Mesendoderm (in vitro differentiated cells): ENCODE results near the gene BSG.
"Not testable (repeated sequence)": the region's sequence is repeated elsewhere in the genome, so short reads cannot be mapped to it uniquely, and the experiment has no call there.

Experiments used
- DNase-seq: peaks from one replicate; pipeline ENCODE4 v3.0.0; 2013
- H2AK5ac ChIP-seq: 2 replicates; pipeline ENCODE4 v1.6.1; 2013; ENCODE audit warnings: low read length, inconsistent platforms
- H2BK120ac ChIP-seq: 2 replicates; pipeline ENCODE4 v1.6.1; 2013; ENCODE audit warnings: low read depth, mild to moderate bottlenecking, low read length, moderate library complexity, mixed read lengths
- H2BK15ac ChIP-seq: replicated peaks from 2 replicates; pipeline ENCODE4 v1.6.1; 2013; ENCODE audit warnings: low read depth, mild to moderate bottlenecking, moderate library complexity
- H2BK5ac ChIP-seq: 2 replicates; pipeline ENCODE4 v1.6.1; 2013; ENCODE audit warnings: low read length, inconsistent platforms
- H3K18ac ChIP-seq: 2 replicates; pipeline ENCODE4 v1.6.1; 2013; ENCODE audit warnings: mild to moderate bottlenecking, low read length, mixed read lengths
- H3K23ac ChIP-seq: one replicate; pipeline ENCODE4 v1.6.1; 2013; ENCODE audit warnings: low read length
- H3K27ac ChIP-seq: 2 replicates; pipeline ENCODE4 v1.5.1; 2013; ENCODE audit warnings: low read depth, mild to moderate bottlenecking, inconsistent platforms, low read length, moderate library complexity
- H3K27me3 ChIP-seq: 2 replicates; pipeline ENCODE4 v1.6.1; 2013; ENCODE audit warnings: low read length, control low read depth, mild to moderate bottlenecking, inconsistent platforms; ENCODE audit not compliant: insufficient read depth, poor library complexity
- H3K36me3 ChIP-seq: 2 replicates; pipeline ENCODE4 v1.6.1; 2013; ENCODE audit warnings: low read length, inconsistent platforms; ENCODE audit not compliant: control insufficient read depth, insufficient read depth
- H3K4ac ChIP-seq: one replicate; pipeline ENCODE4 v1.6.1; 2013; ENCODE audit warnings: low read depth, mild to moderate bottlenecking, low read length, moderate library complexity
- H3K4me1 ChIP-seq: 2 replicates; pipeline ENCODE4 v1.6.1; 2013; ENCODE audit warnings: low read depth, low read length, inconsistent platforms; ENCODE audit not compliant: control insufficient read depth
- H3K4me2 ChIP-seq: 2 replicates; pipeline ENCODE4 v1.6.1; 2013; ENCODE audit warnings: low read length
- H3K4me3 ChIP-seq: 2 replicates; pipeline ENCODE4 v1.5.1; 2013; ENCODE audit warnings: mild to moderate bottlenecking, low read length
- H3K56ac ChIP-seq: one replicate; pipeline ENCODE4 v1.6.1; 2013; ENCODE audit warnings: low read length
- H3K79me1 ChIP-seq: 2 replicates; pipeline ENCODE4 v1.6.1; 2013; ENCODE audit warnings: low read length, inconsistent platforms
- H3K79me2 ChIP-seq: 2 replicates; pipeline ENCODE4 v1.6.1; 2013; ENCODE audit warnings: mild to moderate bottlenecking, low read length; ENCODE audit not compliant: control insufficient read depth, insufficient read depth
- H3K9ac ChIP-seq: 2 replicates; pipeline ENCODE4 v1.6.1; 2013; ENCODE audit warnings: low read length, inconsistent platforms
- H4K5ac ChIP-seq: one replicate; pipeline ENCODE4 v1.6.1; 2013; ENCODE audit warnings: low read length
- H4K8ac ChIP-seq: one replicate; pipeline ENCODE4 v1.6.1; 2013; ENCODE audit warnings: low read depth, mild to moderate bottlenecking, control low read depth, low read length, moderate library complexity
- WGBS: extraction: QIAGEN DNeasy Blood & Tissue Kit; methylation state at CpG from one replicate; pipeline ENCODE4 v1.1.7; 2013; ENCODE audit warnings: low lambda C conversion rate, missing lambda C conversion rate; ENCODE audit not compliant: insufficient coverage; ENCODE audit errors: extremely low coverage; 5-methylcytosine and 5-hydroxymethylcytosine counted together

The BSG gene

DNA sequence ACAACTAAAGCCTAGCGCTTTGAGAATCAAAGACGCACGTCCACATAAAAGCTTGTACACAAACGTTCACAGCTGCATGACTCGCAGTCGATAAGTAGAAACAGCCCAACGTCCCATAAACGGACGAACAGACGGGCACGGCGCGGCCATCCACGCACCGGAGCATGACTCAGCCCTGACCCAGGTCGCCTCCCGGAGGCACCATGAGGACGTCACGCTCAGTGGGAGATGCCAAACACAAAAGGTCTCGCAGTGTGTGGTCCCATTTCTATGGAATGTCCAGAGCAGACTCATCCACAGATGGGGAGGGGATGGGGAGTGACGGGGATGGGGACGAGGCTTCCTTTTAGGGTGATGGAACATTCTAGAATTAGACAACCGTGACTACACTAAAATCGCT lies 51.6 kb downstream of the BSG start:
- Histone ChIP-seq H4K5ac (no peak overlapping the region), H3K79me1 (no peaks in the 10 kb centered on the region), H3K56ac (no peak overlapping the region), H3K4me3 (no peak overlapping the region), H3K36me3 (peaks cover 2% of the 10 kb centered on the region), H3K23ac (no peak overlapping the region), H4K8ac (no peak overlapping the region), H3K27me3 (no peaks in the 10 kb centered on the region), H3K79me2 (no peaks in the 10 kb centered on the region), H2BK15ac (no peak overlapping the region), H2BK5ac (no peak overlapping the region), H3K4me1 (no peaks in the 10 kb centered on the region), H3K18ac (no peak overlapping the region), H3K4ac (no peak overlapping the region), H3K9ac (no peak overlapping the region), H3K27ac (no peak overlapping the region), H2BK120ac (no peak overlapping the region), H2AK5ac (no peak overlapping the region), H3K4me2 (no peak overlapping the region)
- WGBS, result no CpG with 5 or more reads among the region's 24 CpGs
- DNase-seq, result no peak

DNA sequence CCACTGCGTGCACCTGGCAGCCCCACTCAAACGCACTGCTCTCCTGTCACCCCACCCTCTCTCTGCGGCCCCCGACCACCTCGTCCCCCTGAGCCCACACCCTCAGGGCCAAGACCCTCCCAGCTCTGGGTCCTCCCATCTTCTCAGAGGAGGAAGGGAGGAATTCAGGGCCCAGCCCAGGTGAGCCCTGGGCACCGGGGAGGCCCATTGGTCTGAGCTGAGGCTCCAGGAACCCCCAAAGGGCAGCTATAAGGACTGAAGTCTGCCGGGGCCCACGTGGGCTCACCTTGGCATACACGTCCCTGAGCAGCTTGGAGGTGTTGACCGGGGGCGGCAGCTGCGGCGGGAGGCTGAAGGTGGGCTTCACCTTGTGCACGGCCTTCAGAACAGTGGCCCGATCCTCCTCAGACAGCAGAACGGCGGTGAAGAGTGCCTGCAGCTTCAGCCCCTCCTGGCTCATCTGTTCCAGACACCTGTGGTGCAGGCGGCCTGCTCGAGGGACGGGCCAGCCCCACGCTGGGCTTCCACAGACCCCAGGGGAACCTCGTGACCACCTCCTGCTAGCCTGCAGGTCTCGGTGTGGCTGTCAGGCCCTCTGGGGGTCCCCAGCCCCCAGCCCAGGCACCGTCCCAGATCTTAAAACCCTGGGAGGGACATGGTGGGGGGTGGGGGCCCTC lies 52.2 kb downstream of the BSG start:
- DNase-seq, result no peak
- H3K79me1 ChIP-seq, result no peaks in the 10 kb centered on the region
- H2BK5ac ChIP-seq, result no peak overlapping the region
- no peak overlapping the region for H2AK5ac ChIP-seq
- H2BK120ac ChIP-seq, result no peak overlapping the region
- no peak overlapping the region for H4K5ac ChIP-seq
- no peaks in the 10 kb centered on the region for H3K79me2 ChIP-seq
- peaks cover 2% of the 10 kb centered on the region for H3K36me3 ChIP-seq
- H3K4me2 ChIP-seq, result no peak overlapping the region
- no peak overlapping the region for H3K9ac ChIP-seq
- WGBS, result no CpG with 5 or more reads among the region's 24 CpGs
- H4K8ac ChIP-seq, result no peak overlapping the region
- no peak overlapping the region for H2BK15ac ChIP-seq
- no peak overlapping the region for H3K56ac ChIP-seq
- no peak overlapping the region for H3K4me3 ChIP-seq
- H3K23ac ChIP-seq, result no peak overlapping the region
- no peak overlapping the region for H3K4ac ChIP-seq
- H3K27me3 ChIP-seq, result no peaks in the 10 kb centered on the region
- no peaks in the 10 kb centered on the region for H3K4me1 ChIP-seq
- H3K18ac ChIP-seq, result no peak overlapping the region
- no peak overlapping the region for H3K27ac ChIP-seq

DNA sequence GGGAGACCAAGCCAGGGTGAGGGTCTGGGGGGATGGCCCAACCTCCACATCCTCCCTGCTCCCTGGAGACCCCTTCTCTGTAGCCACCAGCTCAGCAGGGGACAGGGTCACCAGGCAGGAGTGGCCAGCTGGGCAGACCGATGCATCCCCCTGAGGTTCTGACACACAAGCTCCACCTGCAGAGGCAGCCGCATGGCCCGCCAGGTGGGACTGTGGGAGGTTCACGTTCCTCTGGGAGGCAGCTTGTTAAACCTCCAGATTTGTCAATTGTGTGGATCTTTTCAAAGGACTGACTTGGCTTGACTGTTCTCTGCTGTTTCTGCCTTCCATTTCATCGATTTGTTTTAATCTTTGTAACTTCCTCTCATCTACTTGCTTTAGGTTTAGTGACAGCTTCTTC lies 52.9 kb downstream of the BSG start:
- H2BK5ac ChIP-seq, result no peak overlapping the region
- no peak overlapping the region for H2BK15ac ChIP-seq
- H4K8ac ChIP-seq, result no peak overlapping the region
- no peak overlapping the region for H3K4me3 ChIP-seq
- no peaks in the 10 kb centered on the region for H3K79me1 ChIP-seq
- H3K4ac ChIP-seq, result no peak overlapping the region
- peaks cover 2% of the 10 kb centered on the region for H3K79me2 ChIP-seq
- no peaks in the 10 kb centered on the region for H3K27me3 ChIP-seq
- no peak for DNase-seq
- H3K23ac ChIP-seq, result no peak overlapping the region
- no peak overlapping the region for H3K4me2 ChIP-seq
- WGBS, result no CpG with 5 or more reads among the region's 5 CpGs
- H2BK120ac ChIP-seq, result no peak overlapping the region
- H3K18ac ChIP-seq, result no peak overlapping the region
- H3K36me3 ChIP-seq, result peaks cover 2% of the 10 kb centered on the region
- no peak overlapping the region for H2AK5ac ChIP-seq
- no peak overlapping the region for H3K9ac ChIP-seq
- no peak overlapping the region for H3K56ac ChIP-seq
- H4K5ac ChIP-seq, result no peak overlapping the region
- no peak overlapping the region for H3K27ac ChIP-seq
- no peaks in the 10 kb centered on the region for H3K4me1 ChIP-seq

DNA sequence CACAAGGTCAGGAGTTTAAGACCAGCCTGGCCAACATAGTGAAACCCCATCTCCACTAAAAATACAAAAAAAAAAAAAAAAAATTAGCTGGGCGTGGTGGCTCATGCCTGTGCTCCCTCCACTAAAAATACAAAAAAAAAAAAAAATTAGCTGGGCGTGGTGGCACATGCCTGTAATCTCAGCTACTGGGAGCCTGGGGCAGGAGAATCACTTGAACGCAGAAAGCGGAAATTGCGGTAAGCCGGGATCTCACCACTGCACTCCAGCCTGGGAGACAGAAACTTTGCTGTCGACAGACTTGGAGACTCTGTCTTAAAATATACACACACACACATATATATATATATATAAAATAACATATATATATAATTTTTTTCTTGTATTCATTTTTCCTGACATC lies 54.2 kb downstream of the BSG start:
- no CpG with 5 or more reads among the region's 7 CpGs for WGBS
- not testable (repeated sequence) for H3K79me2 ChIP-seq, H3K4me1 ChIP-seq

DNA sequence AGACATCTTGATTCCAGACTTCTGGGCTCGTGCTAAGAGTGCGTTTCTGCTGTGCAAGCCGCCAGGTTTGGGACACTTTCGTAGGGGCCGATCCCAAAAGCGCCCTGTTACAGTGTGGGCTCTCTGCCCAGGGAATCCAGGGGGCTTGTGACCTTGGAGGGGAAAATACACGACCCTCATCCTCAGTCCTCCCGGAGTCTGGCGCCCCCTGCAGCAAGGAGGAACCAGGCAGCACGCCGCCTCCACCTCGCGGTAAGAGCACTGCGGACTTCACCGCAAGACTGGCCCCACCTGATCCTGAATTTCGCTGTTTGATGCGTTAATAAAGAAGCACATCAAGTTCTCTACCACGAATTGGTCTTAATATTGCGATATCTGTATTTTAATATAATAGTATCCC lies 55.8 kb downstream of the BSG start:
- Histone ChIP-seq H4K5ac (no peak overlapping the region), H2BK5ac (no peak overlapping the region), H2BK15ac (no peak overlapping the region), H3K9ac (no peak overlapping the region), H3K27ac (no peak overlapping the region), H3K4ac (no peak overlapping the region), H3K36me3 (no peaks in the 10 kb centered on the region), H3K27me3 (no peaks in the 10 kb centered on the region), H3K4me1 (no peaks in the 10 kb centered on the region), H4K8ac (no peak overlapping the region), H3K79me1 (peaks cover 1% of the 10 kb centered on the region), H2AK5ac (no peak overlapping the region), H3K4me2 (no peak overlapping the region), H3K79me2 (peaks cover 5% of the 10 kb centered on the region), H3K4me3 (no peak overlapping the region), H3K23ac (no peak overlapping the region), H2BK120ac (no peak overlapping the region), H3K56ac (no peak overlapping the region), H3K18ac (no peak overlapping the region)
- DNase-seq, result peak; percentile 51
- no CpG with 5 or more reads among the region's 19 CpGs for WGBS

More for the DNA sequence above, 54.2 kb downstream of the BSG start:
- H3K4me3 ChIP-seq, H3K36me3 ChIP-seq, H3K23ac ChIP-seq, DNase-seq, H2AK5ac ChIP-seq, H2BK15ac ChIP-seq, H4K8ac ChIP-seq, H3K18ac ChIP-seq, H2BK5ac ChIP-seq, H3K9ac ChIP-seq, H3K4me2 ChIP-seq, H3K27me3 ChIP-seq, H2BK120ac ChIP-seq, H4K5ac ChIP-seq, H3K27ac ChIP-seq, H3K4ac ChIP-seq, H3K79me1 ChIP-seq, H3K56ac ChIP-seq: not testable (repeated sequence)

DNA sequence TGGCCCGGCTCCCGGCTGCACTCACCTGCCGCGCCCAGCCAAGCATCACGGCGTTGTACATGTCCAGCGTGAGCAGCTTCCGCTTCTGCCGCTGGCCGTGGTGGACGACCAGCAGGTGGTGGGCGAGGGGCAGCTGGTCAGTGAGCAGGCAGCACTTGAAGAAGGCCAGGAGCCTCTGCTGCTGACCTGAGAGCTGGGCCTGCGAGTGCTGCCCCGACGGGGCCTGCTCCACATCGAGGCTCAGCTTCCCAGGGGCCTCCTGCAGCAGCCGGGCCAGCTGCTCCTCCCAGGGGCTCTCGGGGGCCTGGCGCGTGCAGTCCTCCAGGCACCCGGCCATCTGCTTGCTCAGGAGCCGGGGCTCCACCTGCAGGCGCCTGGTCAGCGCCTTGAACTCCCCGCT lies 57.1 kb downstream of the BSG start:
- H4K5ac ChIP-seq, H2AK5ac ChIP-seq, H3K79me1 ChIP-seq, H4K8ac ChIP-seq, H3K4me1 ChIP-seq, H2BK120ac ChIP-seq, H2BK15ac ChIP-seq, H3K4me2 ChIP-seq, H3K9ac ChIP-seq, H2BK5ac ChIP-seq, H3K18ac ChIP-seq, H3K4me3 ChIP-seq, H3K56ac ChIP-seq, H3K23ac ChIP-seq, H3K36me3 ChIP-seq, H3K4ac ChIP-seq, DNase-seq, H3K27me3 ChIP-seq, H3K27ac ChIP-seq, H3K79me2 ChIP-seq: not testable (repeated sequence)
- WGBS, result no CpG with 5 or more reads among the region's 25 CpGs
